ENCODE measurements around the gene CENPP. TPM values are rescaled to one million over a fixed set of nuclear protein-coding genes. Genes with fewer than 3 reads are reported as not detected.

Gene CENPP
- total and polyA plus RNA-seq, 2 donors from 2014 or later: 1.2 to 4.2 TPM

GRCh38 chr9:92510747-92511146, 185.0 kb downstream of the CENPP start:
- Histone ChIP-seq H3K4me3 (ENCODE audit: low read length in 3 of 3) (no peak overlapping the region), H3K9me3 (ENCODE audit: control insufficient read depth in 2 of 3, insufficient read depth in 1 of 3, low read length in 3 of 3) (no peaks in the 10 kb centered on the region), H3K9ac (ENCODE audit: low read length in 3 of 3) (no peak overlapping the region), H3K27me3 (ENCODE audit: control insufficient read depth, insufficient read depth, low read length) (no peaks in the 10 kb centered on the region), H3K4me1 (ENCODE audit: control insufficient read depth in 2 of 3, insufficient read depth in 2 of 3, low read depth in 1 of 3, low read length in 3 of 3) (no peaks in the 10 kb centered on the region), H3K27ac (ENCODE audit: low read depth in 2 of 2, low read length in 2 of 2) (no peak overlapping the region), H3K36me3 (ENCODE audit: control insufficient read depth in 2 of 3, insufficient read depth in 3 of 3, low read length in 3 of 3) (no peaks in the 10 kb centered on the region)
- TF ChIP-seq CTCF (IDR thresholded peaks at IDR 0.05; ENCODE audit: borderline replicate concordance, extremely low read depth, insufficient read depth): no peak
- intact Hi-C loops (cut with DNase I): no loop called here
- FAIRE-seq (no peak), DNase-seq (no peak)

- DNase-seq (no peak), FAIRE-seq (no peak)
- no peak for TF ChIP-seq CTCF (IDR thresholded peaks at IDR 0.05; ENCODE audit: borderline replicate concordance, extremely low read depth, insufficient read depth)
- Histone ChIP-seq H3K4me3 (ENCODE audit: low read length in 3 of 3) (no peak overlapping the region), H3K4me1 (ENCODE audit: control insufficient read depth in 2 of 3, insufficient read depth in 2 of 3, low read depth in 1 of 3, low read length in 3 of 3) (no peaks in the 10 kb centered on the region), H3K9ac (ENCODE audit: low read length in 3 of 3) (no peak overlapping the region), H3K36me3 (ENCODE audit: control insufficient read depth in 2 of 3, insufficient read depth in 3 of 3, low read length in 3 of 3) (no peaks in the 10 kb centered on the region), H3K27ac (ENCODE audit: low read depth in 2 of 2, low read length in 2 of 2) (no peak overlapping the region), H3K27me3 (ENCODE audit: control insufficient read depth, insufficient read depth, low read length) (no peaks in the 10 kb centered on the region), H3K9me3 (ENCODE audit: control insufficient read depth in 2 of 3, insufficient read depth in 1 of 3, low read length in 3 of 3) (no peaks in the 10 kb centered on the region)
- intact Hi-C loops (cut with DNase I): no loop called here
Measured at GRCh38 chr9:92512622-92513021, 186.9 kb downstream of the CENPP start.

GRCh38 chr9:92513349-92513748, 187.6 kb downstream of the CENPP start:
- TF ChIP-seq CTCF (IDR thresholded peaks at IDR 0.05; ENCODE audit: borderline replicate concordance, extremely low read depth, insufficient read depth): no peak
- intact Hi-C loops (cut with DNase I): no loop called here
- no peaks in the 10 kb centered on the region for H3K9me3 ChIP-seq (ENCODE audit: control insufficient read depth in 2 of 3, insufficient read depth in 1 of 3, low read length in 3 of 3)

GRCh38 chr9:92514635-92515034, 188.9 kb downstream of the CENPP start:
- no peaks in the 10 kb centered on the region for H3K36me3 ChIP-seq (ENCODE audit: control insufficient read depth in 2 of 3, insufficient read depth in 3 of 3, low read length in 3 of 3)
- no peak for DNase-seq
- H3K9me3 ChIP-seq (ENCODE audit: control insufficient read depth in 2 of 3, insufficient read depth in 1 of 3, low read length in 3 of 3): no peaks in the 10 kb centered on the region
- intact Hi-C loops (cut with DNase I): no loop called here
- no peaks in the 10 kb centered on the region for H3K27me3 ChIP-seq (ENCODE audit: control insufficient read depth, insufficient read depth, low read length)
- TF ChIP-seq CTCF (IDR thresholded peaks at IDR 0.05; ENCODE audit: borderline replicate concordance, extremely low read depth, insufficient read depth): no peak
- H3K4me1 ChIP-seq (ENCODE audit: control insufficient read depth in 2 of 3, insufficient read depth in 2 of 3, low read depth in 1 of 3, low read length in 3 of 3): no peaks in the 10 kb centered on the region
- no peak for FAIRE-seq
- H3K9ac ChIP-seq (ENCODE audit: low read length in 3 of 3): no peak overlapping the region
- H3K27ac ChIP-seq (ENCODE audit: low read depth in 2 of 2, low read length in 2 of 2): no peak overlapping the region
- no peak overlapping the region for H3K4me3 ChIP-seq (ENCODE audit: low read length in 3 of 3)

More at GRCh38 chr9:92513349-92513748, 187.6 kb downstream of the CENPP start:
- no peak overlapping the region for H3K27ac ChIP-seq (ENCODE audit: low read depth in 2 of 2, low read length in 2 of 2)
- H3K9ac ChIP-seq (ENCODE audit: low read length in 3 of 3): no peak overlapping the region
- H3K27me3 ChIP-seq (ENCODE audit: control insufficient read depth, insufficient read depth, low read length): no peaks in the 10 kb centered on the region
- no peaks in the 10 kb centered on the region for H3K36me3 ChIP-seq (ENCODE audit: control insufficient read depth in 2 of 3, insufficient read depth in 3 of 3, low read length in 3 of 3)
- FAIRE-seq (no peak), DNase-seq (no peak)
- H3K4me3 ChIP-seq (ENCODE audit: low read length in 3 of 3): no peak overlapping the region
- no peaks in the 10 kb centered on the region for H3K4me1 ChIP-seq (ENCODE audit: control insufficient read depth in 2 of 3, insufficient read depth in 2 of 3, low read depth in 1 of 3, low read length in 3 of 3)

Measured in kidney (tissue), 14 donors.